Lower leg skin (tissue), 4 donors: ENCODE data around the gene CTNND2. TPM values are rescaled to one million over a fixed set of nuclear protein-coding genes. Genes with fewer than 3 reads are reported as not detected.

Experiments
- DNase-seq, 2 donors: peaks; one replicate each; pipeline ENCODE4 v3.0.0-alpha.2; 2019; ENCODE audit warnings: low spot score in 2 of 2
- H3K4me3 ChIP-seq: fragments of 200-600 bp; sonication (generic); 2 replicates; pipeline ENCODE4 v1.5.1; 2017; ENCODE audit warnings: mild to moderate bottlenecking, low read depth; ENCODE audit not compliant: poor library complexity, severe bottlenecking
- CTCF ChIP-seq, 3 donors: fragments of 450-650 bp; IDR thresholded peaks; one replicate each; pipeline ENCODE4 v1.5.1; 2016; ENCODE audit warnings: antibody characterized with exemption in 3 of 3, mild to moderate bottlenecking in 3 of 3, moderate library complexity in 2 of 3
- POLR2A ChIP-seq, 2 donors: fragments of 450-650 bp; IDR thresholded peaks; one replicate each; pipeline ENCODE4 v1.6.1; 2016 to 2017; ENCODE audit warnings: antibody characterized with exemption in 2 of 2, mild to moderate bottlenecking in 1 of 2, moderate library complexity in 1 of 2
- WGBS, 2 donors: methylation state at CpG; one replicate each; pipeline ENCODE4 v1.1.5; 2018; 5-methylcytosine and 5-hydroxymethylcytosine counted together
- intact Hi-C: fragments of 100-400 bp; cut with DNase I; formaldehyde crosslinking; loops from one replicate; pipeline ENCODE4 v1.15.0; 2023; ENCODE audit warnings: low total_unique reads
- total RNA-seq, 4 donors: library from RNA; depleted of rRNA; stranded (reverse); fragments of >200 nt; gene quantifications; one replicate each; pipeline ENCODE4 v1.1.0, GENCODE V29; 2016

The CTNND2 gene
- total RNA-seq, 4 donors from 2014 or later = 0.21 to 2.9 (median 0.55) TPM

- no peak overlapping the region for H3K4me3 ChIP-seq
- 50 to 58% methylated on average over 1 of the region's 1 CpG for WGBS, 2 donors
- TF ChIP-seq CTCF (IDR thresholded peaks at IDR 0.05) (no peak), POLR2A (IDR thresholded peaks at IDR 0.05) (no peak)
- intact Hi-C loops = no loop called here
- DNase-seq = no peak
Measured at GRCh38 chr5:11496137-11496719, 408.0 kb downstream of the CTNND2 start.

GRCh38 chr5:11494340-11494739 lies 409.9 kb downstream of the CTNND2 start:
- H3K4me3 ChIP-seq = no peak overlapping the region
- no peak for TF ChIP-seq POLR2A (IDR thresholded peaks at IDR 0.05)
- no peak for TF ChIP-seq CTCF (IDR thresholded peaks at IDR 0.05)
- 27 to 31% methylated on average over 3 of the region's 3 CpGs for WGBS, 2 donors
- intact Hi-C loops = no loop called here
- no peak for DNase-seq

GRCh38 chr5:11491404-11492075 lies 412.7 kb downstream of the CTNND2 start:
- intact Hi-C loops = no loop called here
- no peak for DNase-seq
- WGBS, 2 donors = 49 to 53% methylated on average over 7 of the region's 7 CpGs
- TF ChIP-seq CTCF (IDR thresholded peaks at IDR 0.05) = no peak
- no peak for TF ChIP-seq POLR2A (IDR thresholded peaks at IDR 0.05)
- H3K4me3 ChIP-seq = no peak overlapping the region

DNA sequence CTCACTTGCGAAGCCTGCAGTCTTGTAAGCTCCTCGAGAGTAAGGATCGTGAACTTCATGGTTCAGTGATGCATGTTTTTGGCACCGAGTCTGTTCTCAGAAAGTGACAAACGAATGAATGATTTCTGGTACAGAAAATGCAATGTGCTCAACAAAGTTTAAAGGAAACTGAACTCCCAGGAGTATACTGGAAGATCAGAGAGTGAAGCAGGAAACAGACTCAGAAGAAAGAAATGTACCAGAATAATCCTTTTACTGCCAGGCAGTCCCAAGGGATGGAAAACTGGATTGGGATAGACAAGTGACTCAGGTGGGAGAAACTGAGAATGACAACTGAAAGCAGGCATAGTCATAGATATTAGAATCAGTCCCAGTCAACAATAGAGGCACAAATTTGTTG lies 420.6 kb downstream of the CTNND2 start:
- no peak for DNase-seq
- 77 to 82% methylated on average over 5 of the region's 5 CpGs for WGBS, 2 donors
- intact Hi-C loops = no loop called here
- TF ChIP-seq CTCF (IDR thresholded peaks at IDR 0.05) (no peak), POLR2A (IDR thresholded peaks at IDR 0.05) (no peak)
- H3K4me3 ChIP-seq = no peak overlapping the region

GRCh38 chr5:11482011-11482410 lies 422.2 kb downstream of the CTNND2 start:
- no peak for DNase-seq
- 90% methylated on average over 4 of the region's 4 CpGs for WGBS, 2 donors
- H3K4me3 ChIP-seq = no peak overlapping the region
- TF ChIP-seq CTCF (IDR thresholded peaks at IDR 0.05) (no peak), POLR2A (IDR thresholded peaks at IDR 0.05) (no peak)
- intact Hi-C loops = no loop called here

DNA sequence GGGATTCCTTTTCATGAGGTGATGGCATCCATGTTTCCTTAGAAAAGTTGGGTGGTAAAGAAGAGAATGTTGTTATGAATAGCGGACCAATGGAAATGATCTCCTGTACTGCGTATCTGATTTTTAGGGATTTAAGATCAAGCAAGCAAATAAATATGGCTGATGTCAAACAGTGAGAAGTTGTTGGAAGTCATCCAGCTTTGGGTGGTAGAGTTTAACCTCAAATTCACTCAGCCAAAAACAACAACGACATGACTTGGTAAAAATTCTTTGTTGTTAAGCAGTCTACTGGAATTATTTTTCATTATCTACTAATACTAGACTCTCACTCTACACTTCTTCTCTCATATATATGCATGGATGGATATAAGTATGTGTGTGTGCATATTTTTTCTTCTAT lies 426.5 kb downstream of the CTNND2 start:
- no peak overlapping the region for H3K4me3 ChIP-seq
- intact Hi-C loops = no loop called here
- no peak for DNase-seq
- 64 to 68% methylated on average over 3 of the region's 3 CpGs for WGBS, 2 donors
- no peak for TF ChIP-seq POLR2A (IDR thresholded peaks at IDR 0.05)
- no peak for TF ChIP-seq CTCF (IDR thresholded peaks at IDR 0.05)
